Neural cell (in vitro differentiated cells): ENCODE data around the gene ZNF346.

Source experiments
- EP300 ChIP-seq: fragments of 450-650 bp; conservative IDR thresholded peaks from 2 replicates; pipeline ENCODE4 v1.6.1; 2014; ENCODE audit warnings: antibody characterized with exemption, mild to moderate bottlenecking, moderate library complexity; ENCODE audit not compliant: poor library complexity, severe bottlenecking
- MXI1 ChIP-seq: fragments of 450-650 bp; conservative IDR thresholded peaks from 2 replicates; pipeline ENCODE4 v1.6.1; 2014; ENCODE audit warnings: antibody characterized with exemption, mild to moderate bottlenecking; ENCODE audit not compliant: poor library complexity, severe bottlenecking
- POLR2AphosphoS5 ChIP-seq: IDR thresholded peaks from 2 replicates; pipeline ENCODE4 v1.6.1; 2012
- RAD21 ChIP-seq: fragments of 450-650 bp; conservative IDR thresholded peaks from 2 replicates; pipeline ENCODE4 v1.6.1; 2014; ENCODE audit warnings: antibody characterized with exemption, mild to moderate bottlenecking, moderate library complexity
- SMC3 ChIP-seq: fragments of 450-650 bp; conservative IDR thresholded peaks from 2 replicates; pipeline ENCODE4 v1.6.1; 2014; ENCODE audit warnings: antibody characterized with exemption, mild to moderate bottlenecking, moderate library complexity; ENCODE audit not compliant: poor library complexity
- TAF1 ChIP-seq: IDR thresholded peaks from 2 replicates; pipeline ENCODE4 v1.6.1; 2012; ENCODE audit warnings: low read depth
- TF ChIP-seq, protein P1 (sequence below): fragments of 450-650 bp; IDR thresholded peaks from 2 replicates; pipeline ENCODE4 v1.5.1; 2014; ENCODE audit warnings: antibody characterized with exemption, mild to moderate bottlenecking, moderate library complexity; ENCODE audit not compliant: poor library complexity, severe bottlenecking

DNA sequence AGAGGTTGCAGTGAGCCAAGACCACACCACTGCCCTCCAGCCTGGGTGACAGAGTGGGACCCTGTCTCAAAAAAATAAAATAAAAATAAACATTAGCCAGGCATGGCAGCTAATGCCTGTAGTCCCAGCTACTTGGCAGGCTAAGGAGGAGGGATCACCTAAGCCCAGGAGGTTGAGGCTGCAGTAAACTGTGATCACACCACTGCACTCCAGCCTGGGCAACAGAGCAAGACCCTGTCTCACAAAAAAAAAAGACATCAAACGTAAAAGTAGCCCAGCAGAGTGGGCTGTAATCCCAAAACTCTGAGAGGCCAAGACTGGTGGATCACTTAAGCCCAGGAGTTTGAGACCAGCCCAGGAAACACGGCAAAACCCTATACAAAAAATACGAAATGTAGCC lies 34.9 kb upstream of the ZNF346 start:
- TF ChIP-seq, protein P1, sequence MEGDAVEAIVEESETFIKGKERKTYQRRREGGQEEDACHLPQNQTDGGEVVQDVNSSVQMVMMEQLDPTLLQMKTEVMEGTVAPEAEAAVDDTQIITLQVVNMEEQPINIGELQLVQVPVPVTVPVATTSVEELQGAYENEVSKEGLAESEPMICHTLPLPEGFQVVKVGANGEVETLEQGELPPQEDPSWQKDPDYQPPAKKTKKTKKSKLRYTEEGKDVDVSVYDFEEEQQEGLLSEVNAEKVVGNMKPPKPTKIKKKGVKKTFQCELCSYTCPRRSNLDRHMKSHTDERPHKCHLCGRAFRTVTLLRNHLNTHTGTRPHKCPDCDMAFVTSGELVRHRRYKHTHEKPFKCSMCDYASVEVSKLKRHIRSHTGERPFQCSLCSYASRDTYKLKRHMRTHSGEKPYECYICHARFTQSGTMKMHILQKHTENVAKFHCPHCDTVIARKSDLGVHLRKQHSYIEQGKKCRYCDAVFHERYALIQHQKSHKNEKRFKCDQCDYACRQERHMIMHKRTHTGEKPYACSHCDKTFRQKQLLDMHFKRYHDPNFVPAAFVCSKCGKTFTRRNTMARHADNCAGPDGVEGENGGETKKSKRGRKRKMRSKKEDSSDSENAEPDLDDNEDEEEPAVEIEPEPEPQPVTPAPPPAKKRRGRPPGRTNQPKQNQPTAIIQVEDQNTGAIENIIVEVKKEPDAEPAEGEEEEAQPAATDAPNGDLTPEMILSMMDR, result no peak
- TF ChIP-seq POLR2AphosphoS5 (no peak), TAF1 (no peak), RAD21 (no peak), SMC3 (no peak), MXI1 (no peak), EP300 (no peak)
